PFSK-1 (cell line): ENCODE results near the gene SLX9.

Experiments used
- FOXP2 ChIP-seq: optimal IDR thresholded peaks from 2 replicates; pipeline ENCODE3; 2011; ENCODE audit warnings: borderline replicate concordance, control low read depth, inconsistent platforms; ENCODE audit not compliant: insufficient read depth; ENCODE audit errors: extremely low read length, extremely low read depth
- POLR2AphosphoS5 ChIP-seq: IDR thresholded peaks from 2 replicates; pipeline ENCODE4 v1.6.1; 2012; ENCODE audit warnings: low read depth, mild to moderate bottlenecking, control low read depth, low read length, moderate library complexity
- SIN3A ChIP-seq: IDR thresholded peaks from 2 replicates; pipeline ENCODE4 v1.6.1; 2012; ENCODE audit warnings: mild to moderate bottlenecking, low read length, moderate library complexity, borderline replicate concordance; ENCODE audit not compliant: insufficient read depth
- TAF1 ChIP-seq: IDR thresholded peaks from 2 replicates; pipeline ENCODE4 v1.6.1; 2012; ENCODE audit warnings: low read length, control low read depth, borderline replicate concordance; ENCODE audit not compliant: insufficient read depth
- TF ChIP-seq, protein P1 (sequence below), 2 experiments: IDR thresholded peaks; 2 replicates each; pipeline versions ENCODE4 v1.6.1 to v1.8.0; 2011 to 2012; ENCODE audit warnings: low read depth in 2 of 2, low read length in 2 of 2, control low read depth in 1 of 2, inconsistent platforms in 1 of 2, mild to moderate bottlenecking in 1 of 2, moderate library complexity in 1 of 2; ENCODE audit not compliant: insufficient read depth in 1 of 2

Gene SLX9

DNA sequence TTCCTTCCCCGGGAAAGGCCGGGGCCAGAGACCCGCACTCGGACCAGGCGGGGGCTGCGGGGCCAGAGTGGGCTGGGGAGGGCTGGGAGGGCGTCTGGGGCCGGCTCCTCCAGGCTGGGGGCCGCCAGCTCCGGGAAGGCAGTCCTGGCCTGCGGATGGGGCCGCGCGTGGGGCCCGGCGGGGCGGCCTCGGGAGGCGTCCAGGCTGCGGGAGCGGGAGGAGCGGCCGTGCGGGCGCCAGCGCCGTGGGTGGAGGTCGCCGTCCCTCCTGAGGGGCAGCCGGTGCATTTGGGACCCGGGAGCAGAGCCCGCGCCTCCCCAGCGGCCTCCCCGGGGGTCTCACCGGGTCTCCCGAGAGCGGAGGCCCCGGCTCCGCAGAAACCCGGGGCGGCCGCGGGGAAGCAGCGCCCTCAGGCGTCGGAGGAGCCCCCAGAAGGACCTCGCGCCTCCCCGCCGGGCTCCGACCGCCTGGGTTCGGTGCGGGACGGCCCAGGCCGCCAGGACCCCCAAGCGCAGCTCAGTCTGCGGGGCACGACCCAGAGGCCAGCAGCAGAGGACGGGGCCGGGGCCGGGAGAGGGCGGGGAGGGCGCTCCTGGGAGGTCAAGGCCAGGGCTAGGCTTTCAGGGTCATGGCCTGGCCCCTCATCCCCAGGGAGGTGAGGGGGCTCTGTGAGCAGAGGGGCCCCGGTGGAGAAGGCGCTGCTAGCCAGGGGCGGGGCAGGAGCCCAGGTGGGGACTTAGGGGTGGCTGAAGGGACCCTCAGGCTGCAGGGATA is 7.2 kb upstream of the SLX9 start:
- TF ChIP-seq POLR2AphosphoS5 (no peak), SIN3A (no peak), FOXP2 (no peak), TAF1 (no peak)
- TF ChIP-seq, protein P1, sequence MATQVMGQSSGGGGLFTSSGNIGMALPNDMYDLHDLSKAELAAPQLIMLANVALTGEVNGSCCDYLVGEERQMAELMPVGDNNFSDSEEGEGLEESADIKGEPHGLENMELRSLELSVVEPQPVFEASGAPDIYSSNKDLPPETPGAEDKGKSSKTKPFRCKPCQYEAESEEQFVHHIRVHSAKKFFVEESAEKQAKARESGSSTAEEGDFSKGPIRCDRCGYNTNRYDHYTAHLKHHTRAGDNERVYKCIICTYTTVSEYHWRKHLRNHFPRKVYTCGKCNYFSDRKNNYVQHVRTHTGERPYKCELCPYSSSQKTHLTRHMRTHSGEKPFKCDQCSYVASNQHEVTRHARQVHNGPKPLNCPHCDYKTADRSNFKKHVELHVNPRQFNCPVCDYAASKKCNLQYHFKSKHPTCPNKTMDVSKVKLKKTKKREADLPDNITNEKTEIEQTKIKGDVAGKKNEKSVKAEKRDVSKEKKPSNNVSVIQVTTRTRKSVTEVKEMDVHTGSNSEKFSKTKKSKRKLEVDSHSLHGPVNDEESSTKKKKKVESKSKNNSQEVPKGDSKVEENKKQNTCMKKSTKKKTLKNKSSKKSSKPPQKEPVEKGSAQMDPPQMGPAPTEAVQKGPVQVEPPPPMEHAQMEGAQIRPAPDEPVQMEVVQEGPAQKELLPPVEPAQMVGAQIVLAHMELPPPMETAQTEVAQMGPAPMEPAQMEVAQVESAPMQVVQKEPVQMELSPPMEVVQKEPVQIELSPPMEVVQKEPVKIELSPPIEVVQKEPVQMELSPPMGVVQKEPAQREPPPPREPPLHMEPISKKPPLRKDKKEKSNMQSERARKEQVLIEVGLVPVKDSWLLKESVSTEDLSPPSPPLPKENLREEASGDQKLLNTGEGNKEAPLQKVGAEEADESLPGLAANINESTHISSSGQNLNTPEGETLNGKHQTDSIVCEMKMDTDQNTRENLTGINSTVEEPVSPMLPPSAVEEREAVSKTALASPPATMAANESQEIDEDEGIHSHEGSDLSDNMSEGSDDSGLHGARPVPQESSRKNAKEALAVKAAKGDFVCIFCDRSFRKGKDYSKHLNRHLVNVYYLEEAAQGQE (IDR thresholded peaks at IDR 0.05; ENCODE audit: insufficient read depth in 1 of 2, low read depth in 2 of 2, low read length in 2 of 2): no peak

DNA sequence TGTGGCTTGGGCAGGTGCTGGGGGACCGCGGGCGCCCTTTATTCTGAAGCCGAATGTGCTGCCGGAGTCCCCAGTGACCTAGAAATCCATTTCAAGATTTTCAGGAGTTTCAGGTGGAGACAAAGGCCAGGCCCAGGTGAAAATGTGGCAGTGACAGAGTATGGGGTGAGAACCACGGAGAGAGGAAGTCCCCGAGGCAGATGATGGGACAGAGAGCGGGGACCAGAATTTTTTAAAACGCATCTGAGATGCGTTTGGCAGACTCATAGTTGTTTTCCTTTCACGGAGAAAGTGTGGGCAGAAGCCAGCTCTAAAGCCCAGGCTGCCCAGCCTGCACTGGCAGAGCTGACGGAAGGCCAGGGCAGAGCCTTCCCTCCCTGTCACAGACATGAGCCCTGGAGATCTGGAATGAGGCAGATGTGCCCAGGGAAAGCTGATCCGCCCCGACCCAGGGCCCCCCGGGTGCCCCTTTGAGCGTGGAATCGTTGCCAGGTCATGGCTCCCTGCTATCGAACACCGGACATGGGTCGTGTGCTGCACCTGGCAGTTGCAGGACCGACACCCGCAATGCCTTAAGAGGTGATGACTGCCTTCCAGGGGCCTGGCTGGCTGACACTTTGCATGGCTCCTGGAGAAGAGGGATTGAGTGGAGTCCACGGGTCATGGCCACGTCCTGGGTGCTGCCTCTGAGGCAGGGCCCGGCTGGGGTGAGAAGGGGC is 6.5 kb upstream of the SLX9 start:
- TF ChIP-seq FOXP2 (no peak), SIN3A (no peak), TAF1 (no peak)
- TF ChIP-seq, protein P1 (IDR thresholded peaks at IDR 0.05; ENCODE audit: insufficient read depth in 1 of 2, low read depth in 2 of 2, low read length in 2 of 2): no peak

DNA sequence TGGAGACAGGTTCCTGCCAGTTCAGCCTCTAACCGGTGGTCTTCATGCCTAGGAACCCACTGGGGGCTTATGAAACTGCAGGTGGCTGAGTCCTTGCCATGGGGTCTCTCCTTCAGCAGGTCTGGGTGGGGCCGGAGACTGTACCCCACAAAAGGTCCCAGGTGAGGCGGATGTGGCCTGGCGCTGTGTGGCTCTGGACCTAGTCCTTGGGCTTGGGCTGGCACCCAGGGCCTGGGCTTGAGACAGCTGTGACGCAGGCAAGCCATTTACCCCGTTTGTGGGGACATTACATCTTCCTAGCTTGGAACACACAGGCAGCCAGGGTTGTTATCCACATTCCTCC is 5.9 kb upstream of the SLX9 start:
- no peak for TF ChIP-seq SIN3A

DNA sequence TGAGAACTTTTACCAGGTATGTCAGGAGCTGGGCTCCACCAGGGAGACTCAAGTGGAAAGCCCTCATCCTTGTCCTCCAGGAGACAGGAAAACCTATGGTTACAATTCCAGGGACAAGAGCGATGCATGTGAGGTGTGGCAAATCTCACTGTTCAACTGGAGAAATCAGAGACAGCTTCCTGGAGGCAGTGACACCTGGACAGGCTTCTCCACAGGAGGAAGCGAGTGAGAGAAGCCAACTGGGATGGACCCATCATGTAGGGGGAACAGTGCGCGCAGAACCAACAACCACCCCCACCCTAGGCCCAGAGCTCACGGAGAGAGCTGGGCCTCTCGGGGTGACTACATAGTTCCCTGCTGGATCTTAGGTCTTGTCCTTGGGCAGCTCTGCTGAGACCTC is 5.6 kb upstream of the SLX9 start:
- no peak for TF ChIP-seq TAF1
- no peak for TF ChIP-seq FOXP2
- TF ChIP-seq POLR2AphosphoS5: no peak

DNA sequence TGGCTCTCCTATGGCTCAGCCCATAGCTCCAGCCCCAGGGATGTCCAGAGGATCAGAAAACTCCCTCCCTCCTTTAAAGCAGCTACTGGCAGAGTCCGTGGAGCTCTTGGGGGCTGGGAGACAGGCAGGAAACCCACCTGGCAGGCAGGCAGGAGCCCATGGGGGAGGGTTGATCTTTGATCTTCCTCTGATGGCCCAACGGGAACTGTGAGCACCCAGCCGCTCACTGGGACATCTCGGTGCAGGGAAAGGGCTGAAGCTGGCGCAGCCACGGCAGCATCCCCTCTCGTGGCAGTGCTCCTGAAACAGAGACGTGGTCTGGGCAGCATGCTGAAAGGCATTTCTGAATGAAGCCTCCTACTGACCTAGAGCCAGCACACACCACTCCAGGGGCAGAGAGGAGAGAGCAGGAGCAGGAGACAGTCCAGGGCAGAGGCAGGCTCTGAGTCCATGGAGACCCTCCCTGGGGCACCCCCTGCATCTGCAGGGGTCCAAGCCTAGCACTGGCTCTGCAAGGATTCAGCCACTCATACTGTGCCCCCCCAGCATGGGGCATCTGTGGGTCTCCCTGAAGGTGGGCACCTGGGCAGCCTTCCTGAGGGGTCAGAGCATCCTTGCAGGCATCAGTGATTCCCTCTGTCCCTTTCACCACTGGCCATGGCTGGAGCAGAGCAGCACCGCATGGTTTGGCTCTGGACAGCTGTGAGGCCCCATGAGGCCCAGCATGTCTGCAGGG is 4.9 kb upstream of the SLX9 start:
- TF ChIP-seq FOXP2 (no peak), SIN3A (no peak), POLR2AphosphoS5 (no peak), TAF1 (no peak)
- TF ChIP-seq, protein P1 (IDR thresholded peaks at IDR 0.05; ENCODE audit: insufficient read depth in 1 of 2, low read depth in 2 of 2, low read length in 2 of 2): no peak

DNA sequence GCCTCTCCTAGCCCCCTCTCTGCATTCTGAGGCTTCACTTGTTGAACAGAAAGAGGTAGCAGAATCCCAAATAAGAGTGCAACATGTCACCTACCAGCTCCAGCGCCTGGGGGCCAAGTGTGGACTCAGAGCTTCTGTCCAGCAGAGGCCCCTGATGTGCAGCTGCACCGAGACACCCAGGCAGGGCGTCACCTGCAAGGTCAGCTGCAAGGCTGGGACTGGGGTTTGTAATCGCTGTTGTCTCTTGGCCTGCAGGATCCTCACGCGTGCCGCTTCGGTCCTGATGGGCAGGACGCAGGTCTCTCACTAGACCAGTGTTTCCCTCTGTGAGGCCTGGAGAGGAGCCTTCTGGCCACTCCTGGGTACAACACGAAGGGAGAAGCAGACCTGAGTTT is 4.3 kb upstream of the SLX9 start:
- TF ChIP-seq, protein P1 (IDR thresholded peaks at IDR 0.05; ENCODE audit: insufficient read depth in 1 of 2, low read depth in 2 of 2, low read length in 2 of 2): no peak
- TF ChIP-seq POLR2AphosphoS5 (no peak), TAF1 (no peak), SIN3A (no peak), FOXP2 (no peak)
